Measurements from ENCODE around the gene PPP1R26.
"Not testable (repeated sequence)": the region's sequence is repeated elsewhere in the genome, so short reads cannot be mapped to it uniquely, and the experiment has no call there.

Gene PPP1R26, protein sequence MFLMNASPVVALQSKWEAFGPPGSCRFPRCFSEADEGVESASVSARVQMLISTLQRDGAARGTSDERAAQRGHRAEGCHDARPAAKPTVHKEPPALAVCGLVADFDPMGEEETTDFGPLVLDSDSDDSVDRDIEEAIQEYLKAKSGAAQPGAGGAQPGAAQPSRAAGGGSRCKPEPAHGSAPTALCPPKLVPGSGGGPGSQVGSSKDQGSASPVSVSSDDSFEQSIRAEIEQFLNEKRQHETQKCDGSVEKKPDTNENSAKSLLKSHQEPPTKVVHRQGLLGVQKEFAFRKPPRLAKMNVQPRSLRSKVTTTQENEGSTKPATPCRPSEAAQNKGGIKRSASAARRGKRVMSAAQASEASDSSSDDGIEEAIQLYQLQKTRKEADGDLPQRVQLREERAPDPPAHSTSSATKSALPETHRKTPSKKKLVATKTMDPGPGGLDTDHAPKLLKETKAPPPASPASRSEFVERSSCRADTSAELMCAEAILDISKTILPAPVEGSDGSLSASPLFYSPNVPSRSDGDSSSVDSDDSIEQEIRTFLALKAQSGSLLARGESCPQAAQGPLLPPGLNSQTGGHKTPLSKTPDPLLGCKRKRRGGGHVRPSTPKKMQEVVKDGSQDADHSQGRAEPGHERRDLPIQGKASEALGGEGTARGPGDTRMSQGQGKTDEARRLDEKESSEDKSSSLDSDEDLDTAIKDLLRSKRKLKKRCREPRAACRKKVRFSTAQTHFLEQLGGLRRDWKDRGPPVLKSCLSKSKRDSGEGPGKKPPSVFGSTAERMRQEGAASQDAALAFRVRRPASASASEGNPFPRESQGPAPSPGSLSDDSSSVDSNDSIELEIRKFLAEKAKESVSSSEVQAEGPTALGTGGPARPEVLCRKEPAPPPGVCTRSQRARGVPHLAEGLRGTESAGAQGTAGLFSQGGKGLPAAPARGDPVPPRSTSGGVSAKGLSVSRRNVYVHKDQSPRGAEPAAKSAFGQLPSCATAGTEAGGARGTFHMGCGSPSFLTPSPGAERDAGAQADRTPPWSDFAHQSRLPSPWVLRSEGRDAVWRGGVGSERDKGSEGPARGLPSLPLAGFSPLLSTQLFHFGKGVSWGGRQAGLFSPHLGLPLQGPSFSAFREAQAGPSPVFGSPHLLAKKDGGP (N-terminal part only)

GRCh38 chr9:135479469-135480052 is at the start of gene PPP1R26:
Gene PPP1R26, plus strand, starts transcription at chr9:135479782. Its CDS starts 4,729 bp downstream, at chr9:135484511.
- DNase-seq (ENCODE audit: low read depth, low spot score) = no peak

DNA sequence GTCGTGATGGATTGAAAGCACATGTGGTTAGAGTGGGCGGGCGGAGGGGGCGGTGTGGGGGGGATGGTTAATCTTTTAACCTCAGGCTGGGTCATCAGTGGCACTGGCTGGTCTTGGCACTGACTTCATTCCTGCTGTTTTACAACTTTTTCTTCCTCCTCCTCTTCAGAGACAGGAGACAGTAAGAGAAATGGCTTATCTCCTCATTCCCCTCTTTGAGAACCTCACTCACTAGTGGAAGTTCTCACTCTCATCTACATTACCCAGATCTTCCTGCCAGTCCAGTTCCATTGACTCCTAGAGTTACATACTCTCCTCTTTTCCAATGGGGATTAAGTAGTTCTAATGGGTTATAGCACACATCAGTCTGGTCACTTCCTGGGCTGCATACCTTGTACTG is 42.3 kb upstream of the PPP1R26 start:
- DNase-seq (ENCODE audit: low read depth, low spot score) = no peak

DNA sequence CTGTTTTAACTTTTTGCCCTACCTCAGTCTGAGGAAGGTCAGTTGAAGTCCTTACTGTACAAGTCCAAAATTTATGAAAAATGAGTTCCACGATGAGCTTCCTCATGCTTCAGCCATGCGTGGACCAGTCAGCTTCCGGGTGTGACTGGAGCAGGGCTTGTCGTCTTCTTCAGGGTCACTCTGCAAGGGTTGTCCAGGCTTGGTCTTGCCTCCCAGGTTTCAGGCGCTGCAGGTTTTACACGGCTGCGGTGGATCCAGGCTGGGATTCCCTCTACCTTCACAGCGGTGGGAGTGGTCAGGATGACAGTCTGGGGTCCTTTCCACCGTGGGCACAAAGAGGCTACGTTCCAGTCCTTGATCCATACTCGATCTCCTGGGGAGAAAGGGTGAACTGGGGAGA is 41.9 kb upstream of the PPP1R26 start:
- DNase-seq (ENCODE audit: low read depth, low spot score) = not testable (repeated sequence)

GRCh38 chr9:135438581-135439232 is 40.9 kb upstream of the PPP1R26 start:
- not testable (repeated sequence) for DNase-seq (ENCODE audit: low read depth, low spot score)

DNA sequence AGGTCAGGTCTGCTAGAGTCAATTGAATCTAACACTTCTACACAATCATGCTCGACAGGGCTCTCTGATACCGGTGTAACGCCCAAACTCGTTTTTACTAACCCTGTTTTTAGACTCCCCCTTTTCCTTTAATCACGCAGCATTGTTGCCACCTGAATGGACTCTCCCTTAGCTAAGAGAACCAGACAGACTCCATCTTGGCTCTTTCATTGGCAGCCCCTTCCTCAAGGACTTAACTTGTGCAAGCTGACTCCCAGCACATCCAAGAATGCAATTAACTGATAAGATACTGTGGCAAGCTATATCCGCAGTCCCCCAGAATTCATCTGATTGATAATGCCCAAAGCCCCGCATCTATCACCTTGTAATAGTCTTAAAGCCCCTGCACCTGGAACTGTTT is 40.1 kb upstream of the PPP1R26 start:
- not testable (repeated sequence) for DNase-seq (ENCODE audit: low read depth, low spot score)

DNA sequence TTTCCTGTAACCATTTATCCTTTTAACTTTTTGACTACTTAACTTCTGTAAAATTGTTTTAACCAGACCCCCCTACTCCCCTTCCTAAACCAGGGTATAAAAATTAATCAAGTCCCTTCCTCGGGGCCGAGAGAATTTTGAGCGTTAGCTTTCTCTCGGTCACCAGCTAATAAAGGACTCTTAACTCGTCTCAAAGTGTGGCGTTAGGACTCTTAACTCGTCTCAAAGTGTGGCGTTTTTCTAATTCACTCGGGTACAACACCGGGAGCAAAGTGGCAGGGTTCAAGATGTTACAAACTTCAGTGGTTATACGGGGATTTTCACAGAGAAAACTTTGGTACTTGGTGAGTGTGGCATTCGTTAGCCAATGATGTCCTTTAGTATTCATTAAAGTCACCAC is 39.7 kb upstream of the PPP1R26 start:
- DNase-seq (ENCODE audit: low read depth, low spot score) = no peak

DNA sequence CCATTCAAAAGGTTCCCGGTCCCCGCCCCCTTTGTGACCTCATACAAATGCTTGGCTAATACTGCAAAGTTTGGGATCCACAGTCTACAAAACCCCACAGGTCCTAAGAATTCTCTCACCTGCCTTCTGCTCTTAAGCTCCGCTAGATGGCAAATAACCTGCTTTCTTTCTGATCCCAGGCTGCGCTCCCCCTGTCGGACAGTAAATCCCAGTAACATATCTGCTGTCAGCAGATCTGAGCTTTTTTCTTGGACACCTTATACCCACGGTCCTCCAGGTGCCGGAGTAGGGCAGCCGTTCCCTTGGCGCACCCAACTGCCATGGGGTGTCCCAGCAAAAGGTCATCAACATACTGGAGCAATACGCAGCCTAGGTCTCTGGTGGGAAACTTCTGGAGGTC is 39.0 kb upstream of the PPP1R26 start:
- no peak for DNase-seq (ENCODE audit: low read depth, low spot score)

DNA sequence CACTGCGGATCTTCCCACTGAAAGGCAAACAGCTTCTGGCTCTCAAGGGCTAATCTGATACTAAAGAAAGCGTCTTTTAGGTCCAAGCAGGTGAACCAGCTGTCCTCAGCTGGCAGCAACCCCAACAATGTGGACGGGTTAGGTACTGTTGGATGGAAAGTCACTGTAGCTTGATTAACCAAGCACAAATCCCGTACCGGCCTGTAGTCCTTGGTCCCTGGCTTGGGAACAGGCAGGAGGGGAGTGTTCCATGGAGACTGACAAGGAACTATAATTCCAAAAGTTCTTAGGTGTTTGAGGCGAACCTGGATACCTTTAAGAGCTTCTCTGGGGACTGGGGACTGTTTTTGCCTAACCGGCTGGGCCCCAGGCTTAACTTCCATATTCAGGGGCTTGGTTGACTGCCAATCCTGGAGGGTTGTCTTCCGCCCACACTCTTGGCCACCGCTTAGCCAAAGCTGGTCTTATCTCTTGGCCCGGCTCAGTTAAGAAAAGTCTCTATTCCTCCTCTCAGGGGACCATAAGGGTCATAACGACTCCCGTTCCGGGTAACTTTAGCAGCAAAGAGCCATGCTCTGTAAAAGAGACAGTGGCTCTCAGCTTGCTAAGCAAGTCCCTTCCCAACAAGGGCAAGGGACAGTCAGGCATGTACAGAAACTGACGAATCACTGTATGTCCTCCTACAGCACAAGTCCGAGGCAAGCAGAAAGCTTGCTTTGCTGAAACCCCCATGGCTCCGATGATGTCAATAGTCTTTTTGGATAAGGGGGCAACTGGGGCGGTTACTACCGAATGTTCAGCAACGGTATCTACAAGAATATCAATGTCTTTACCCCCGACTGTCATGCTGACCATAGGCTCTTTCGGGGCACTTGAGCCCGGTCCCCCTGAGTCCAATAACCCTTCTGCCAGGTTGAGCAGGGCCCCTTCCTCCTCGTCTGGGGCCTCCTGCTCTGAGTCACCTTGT is 38.2 kb upstream of the PPP1R26 start:
- not testable (repeated sequence) for DNase-seq (ENCODE audit: low read depth, low spot score)

DNA sequence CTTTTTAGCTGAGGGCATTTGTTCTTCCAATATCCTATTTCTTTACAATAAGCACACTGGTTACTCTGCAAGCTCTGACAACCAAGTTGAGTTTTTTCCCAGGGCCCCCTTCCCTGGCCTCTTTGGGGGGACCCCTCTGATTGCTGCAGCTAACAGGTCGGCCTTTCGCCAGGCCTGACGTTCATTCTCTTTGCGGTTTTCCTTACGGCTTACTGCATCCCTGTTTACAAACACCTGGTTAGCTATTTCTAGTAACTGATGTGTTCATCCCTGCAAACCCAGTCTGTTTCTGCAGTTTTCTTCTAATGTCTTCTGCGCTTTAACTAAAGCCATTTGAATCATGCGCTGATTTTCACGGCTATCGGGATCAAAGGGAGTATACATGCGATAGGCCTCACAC is 37.5 kb upstream of the PPP1R26 start:
- no peak for DNase-seq (ENCODE audit: low read depth, low spot score)

DNA sequence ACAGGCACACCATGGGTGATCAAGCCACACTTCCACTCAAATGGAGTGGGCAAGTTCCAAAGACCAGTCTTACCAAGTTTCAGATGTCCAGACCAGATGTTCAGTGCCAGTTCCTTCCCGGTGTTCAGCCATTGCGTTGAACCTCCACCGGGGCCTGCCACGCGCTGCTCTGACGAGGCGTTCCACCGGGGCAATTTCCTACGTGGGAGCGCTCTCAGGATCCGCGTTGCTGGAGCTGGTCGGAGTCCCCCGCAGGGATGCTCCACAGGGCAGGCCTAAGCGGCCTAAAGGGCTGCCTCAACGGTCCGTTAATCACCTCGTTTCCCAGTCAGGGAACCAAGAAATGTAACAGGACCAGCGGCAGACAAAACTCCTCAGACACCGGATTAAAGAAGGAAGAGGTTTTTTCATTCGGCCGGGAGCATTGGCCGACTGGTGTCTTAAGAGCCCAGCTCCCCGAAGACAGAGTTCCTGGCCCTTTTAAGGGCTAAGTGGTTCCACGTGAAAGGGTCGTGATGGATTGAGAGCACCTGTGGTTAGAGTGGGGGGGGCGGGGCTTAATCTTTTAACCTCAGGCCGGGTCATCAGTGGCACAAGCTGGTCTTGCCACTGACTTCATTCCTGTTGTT is 35.7 kb upstream of the PPP1R26 start:
- no peak for DNase-seq (ENCODE audit: low read depth, low spot score)

GRCh38 chr9:135447126-135447525 is 32.5 kb upstream of the PPP1R26 start:
- DNase-seq (ENCODE audit: low read depth, low spot score) = no peak

DNA sequence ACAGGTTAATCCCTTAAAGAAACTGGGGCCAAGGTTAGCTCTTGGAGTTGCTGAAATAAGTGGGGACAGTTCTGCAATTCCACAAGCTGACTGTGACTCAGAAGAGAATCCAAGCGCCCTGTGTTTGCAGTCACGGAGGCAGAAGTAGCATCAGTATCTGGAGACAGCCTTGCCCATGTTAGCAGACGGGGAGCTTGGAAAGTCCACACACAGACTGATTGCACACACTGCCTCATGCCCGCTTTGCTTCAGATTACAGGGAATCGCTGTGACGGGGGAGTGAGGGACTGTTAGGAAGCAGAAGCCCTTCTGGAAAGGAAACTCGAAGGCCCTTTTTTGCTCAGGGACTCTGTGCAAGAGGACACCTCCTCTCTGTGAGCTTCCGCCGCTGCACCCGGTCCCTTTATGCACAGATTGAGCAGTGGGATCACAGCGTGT is 30.9 kb upstream of the PPP1R26 start:
- DNase-seq (ENCODE audit: low read depth, low spot score) = no peak

- not testable (repeated sequence) for DNase-seq (ENCODE audit: low read depth, low spot score)
These were observed 30.1 kb upstream of the PPP1R26 start for GRCh38 chr9:135449532-135449931.

DNA sequence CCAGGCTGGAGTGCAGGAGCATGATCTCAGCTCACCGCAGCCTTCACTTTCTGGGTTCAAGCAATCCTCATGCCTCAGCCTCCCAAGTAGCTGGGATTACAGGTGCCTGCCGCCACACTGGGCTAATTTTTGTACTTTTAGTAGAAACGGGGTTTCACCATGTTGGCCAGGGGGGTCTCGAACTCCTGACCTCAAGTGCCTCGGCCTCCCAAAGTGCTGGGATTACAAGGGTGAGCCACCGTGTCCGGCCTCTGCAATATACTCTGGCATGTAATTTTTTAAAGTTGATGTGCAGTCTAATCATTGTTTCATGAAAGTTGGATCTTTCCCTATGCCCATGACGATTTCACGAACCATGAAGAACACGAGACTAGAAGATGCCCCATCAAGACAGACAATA is 28.6 kb upstream of the PPP1R26 start:
- no peak for DNase-seq (ENCODE audit: low read depth, low spot score)

DNA sequence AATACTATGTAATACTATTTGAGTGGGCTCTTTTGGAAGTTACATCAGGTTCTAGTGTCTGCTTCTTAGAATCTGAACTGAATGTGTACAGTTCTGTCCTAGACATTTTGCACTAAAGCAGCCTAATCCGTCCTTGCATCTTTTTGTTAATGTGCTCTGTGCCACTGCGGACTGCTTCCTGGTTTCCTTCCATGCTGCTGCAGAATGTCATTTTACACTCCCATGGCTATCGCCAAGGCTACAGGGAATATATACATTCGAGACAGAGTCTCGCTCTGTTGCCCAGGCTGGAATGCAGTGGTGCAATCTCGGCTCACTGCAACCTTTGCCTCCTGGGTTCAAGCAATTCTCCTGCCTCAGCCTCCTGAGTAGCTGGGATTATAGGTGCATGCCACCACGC is 27.7 kb upstream of the PPP1R26 start:
- DNase-seq (ENCODE audit: low read depth, low spot score) = not testable (repeated sequence)

DNA sequence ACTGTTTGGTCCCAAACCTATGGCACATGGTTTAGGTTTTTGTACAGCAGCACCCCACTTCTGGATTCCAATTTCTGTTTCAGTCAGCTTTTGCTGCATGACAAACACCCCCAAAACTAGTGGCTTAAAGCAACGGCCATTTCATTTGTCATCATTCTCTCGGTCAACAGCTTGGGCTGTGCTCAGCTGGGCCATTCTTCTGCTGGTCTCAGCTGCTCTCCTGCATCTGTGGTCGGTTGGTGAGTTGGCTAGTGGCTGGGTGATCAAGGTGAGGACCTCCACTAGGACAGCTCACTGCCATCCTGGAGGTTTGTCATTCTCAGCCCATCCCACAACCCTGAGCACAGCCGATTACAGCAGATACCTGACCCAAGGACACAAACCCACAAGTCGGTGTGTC is 24.8 kb upstream of the PPP1R26 start:
- no peak for DNase-seq (ENCODE audit: low read depth, low spot score)

GRCh38 chr9:135455401-135456030 is 24.1 kb upstream of the PPP1R26 start:
- DNase-seq (ENCODE audit: low read depth, low spot score) = no peak

DNA sequence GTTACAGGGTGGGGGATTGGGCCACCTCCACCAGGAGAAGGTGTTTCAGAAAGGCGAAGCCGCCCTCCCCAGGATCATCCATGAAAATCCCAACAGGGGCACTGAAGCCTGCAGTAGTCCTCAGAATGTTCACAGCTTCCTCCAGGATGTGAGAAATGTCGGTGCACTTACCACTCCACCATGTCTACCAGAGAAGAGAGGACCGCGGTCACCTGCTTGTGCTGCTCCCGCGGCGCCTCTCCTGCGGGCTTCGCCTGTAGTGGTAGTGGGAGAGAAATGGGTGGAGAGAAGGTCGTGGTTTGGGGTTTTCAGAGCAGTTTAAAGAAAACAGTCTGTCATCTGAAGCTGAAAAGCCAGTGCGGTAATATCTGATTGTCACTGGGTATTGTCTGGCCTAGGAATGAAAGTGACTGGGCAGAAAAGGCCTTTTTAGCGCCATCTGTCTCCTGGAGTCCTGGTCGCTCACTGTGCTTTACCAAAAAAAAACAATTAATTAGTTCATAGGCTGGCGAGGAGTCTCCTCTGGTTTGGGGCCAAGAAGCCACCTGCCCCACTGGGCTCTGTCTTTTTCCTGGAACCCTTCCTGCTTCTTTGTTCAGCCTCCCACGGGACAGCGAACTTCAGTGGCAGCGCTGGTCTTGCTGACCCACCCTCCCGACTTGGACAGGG is 23.0 kb upstream of the PPP1R26 start:
- DNase-seq (ENCODE audit: low read depth, low spot score) = no peak

Data from smooth muscle cell of the brain vasculature (primary cell).